ENCODE measurements around the gene AXIN1.
"Not testable (repeated sequence)": the region's sequence is repeated elsewhere in the genome, so short reads cannot be mapped to it uniquely, and the experiment has no call there.

Gene AXIN1

GRCh38 chr16:268141-269053 lies 84.1 kb downstream of the AXIN1 start:
- no peak for DNase-seq (ENCODE audit: low spot score)

GRCh38 chr16:267562-267961 lies 85.0 kb downstream of the AXIN1 start:
- not testable (repeated sequence) for DNase-seq (ENCODE audit: low spot score)

- no peak for DNase-seq (ENCODE audit: low spot score)
These were observed 86.0 kb downstream of the AXIN1 start for GRCh38 chr16:266258-267164.

DNA sequence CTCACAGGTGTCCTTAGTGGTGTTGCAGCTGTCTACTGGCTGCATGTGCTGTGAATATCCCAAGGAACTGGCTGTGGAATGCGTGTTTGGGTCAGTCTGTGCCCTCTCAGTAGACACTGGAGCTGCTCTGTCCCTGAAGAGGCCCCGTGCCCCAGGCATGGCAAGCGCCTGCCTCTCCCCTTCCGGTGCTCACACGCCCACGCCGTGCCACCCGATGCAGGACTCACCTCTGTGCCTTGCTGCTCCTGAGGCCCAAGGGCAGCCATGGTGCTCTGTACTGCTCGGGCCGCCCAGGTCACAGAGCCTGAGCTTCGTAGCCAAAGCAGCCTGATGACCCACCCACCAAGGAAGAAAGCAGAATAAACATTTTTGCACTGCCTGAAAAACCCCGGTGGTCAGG lies 86.8 kb downstream of the AXIN1 start:
- DNase-seq (ENCODE audit: low spot score), result no peak

- no peak for DNase-seq (ENCODE audit: low spot score)
These were observed 87.5 kb downstream of the AXIN1 start for GRCh38 chr16:265002-265529.

GRCh38 chr16:264440-264951 lies 88.0 kb downstream of the AXIN1 start:
- no peak for DNase-seq (ENCODE audit: low spot score)

DNA sequence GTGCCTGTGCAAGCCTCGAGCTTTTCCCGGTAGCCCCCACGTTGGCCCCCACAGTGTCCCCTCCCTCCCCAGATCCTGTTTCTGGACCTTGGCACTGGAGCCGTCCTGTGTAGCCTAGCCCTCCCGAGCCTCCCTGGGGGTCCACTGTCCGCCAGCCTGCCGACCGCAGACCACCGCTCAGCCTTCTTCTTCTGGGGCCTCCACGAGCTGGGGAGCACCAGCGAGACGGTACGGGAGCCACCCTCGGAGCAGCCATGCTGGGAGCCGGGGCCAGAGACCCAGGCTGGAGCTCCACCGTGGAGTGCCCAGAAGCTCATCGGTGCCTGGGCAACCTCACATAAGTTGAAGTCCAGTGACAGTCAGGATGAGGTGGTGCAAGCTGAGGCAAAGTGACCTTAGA lies 88.6 kb downstream of the AXIN1 start:
- DNase-seq (ENCODE audit: low spot score), result no peak

- DNase-seq (ENCODE audit: low spot score), result no peak
These were observed 89.2 kb downstream of the AXIN1 start for GRCh38 chr16:263182-263774.

- DNase-seq (ENCODE audit: low spot score), result no peak
These were observed 90.3 kb downstream of the AXIN1 start for GRCh38 chr16:262121-262745.

GRCh38 chr16:261031-261691 lies 91.4 kb downstream of the AXIN1 start:
- DNase-seq (ENCODE audit: low spot score), result no peak

GRCh38 chr16:260326-260725 lies 92.2 kb downstream of the AXIN1 start:
- DNase-seq (ENCODE audit: low spot score), result no peak

DNA sequence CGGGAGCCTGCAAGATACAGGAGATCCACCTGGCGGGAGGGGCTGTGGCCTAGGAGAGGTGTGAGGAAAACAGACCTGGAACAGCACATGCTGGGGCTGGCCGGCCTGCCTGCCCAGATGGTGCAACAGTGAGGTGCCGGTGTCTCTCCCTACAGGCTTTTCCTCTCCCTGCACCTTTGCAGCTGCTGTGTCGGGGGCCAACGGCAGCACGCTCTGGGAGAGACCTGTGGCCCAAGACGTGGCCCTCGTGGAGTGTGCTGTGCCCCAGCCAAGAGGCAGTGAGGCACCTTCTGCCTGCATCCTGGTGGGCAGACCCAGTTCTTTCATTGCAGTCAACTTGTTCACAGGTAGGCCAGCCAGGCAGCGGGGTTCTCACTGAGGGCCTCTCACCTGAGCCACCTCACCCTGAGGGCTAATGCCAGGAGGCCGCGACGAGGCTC lies 92.7 kb downstream of the AXIN1 start:
- no peak for DNase-seq (ENCODE audit: low spot score)

DNA sequence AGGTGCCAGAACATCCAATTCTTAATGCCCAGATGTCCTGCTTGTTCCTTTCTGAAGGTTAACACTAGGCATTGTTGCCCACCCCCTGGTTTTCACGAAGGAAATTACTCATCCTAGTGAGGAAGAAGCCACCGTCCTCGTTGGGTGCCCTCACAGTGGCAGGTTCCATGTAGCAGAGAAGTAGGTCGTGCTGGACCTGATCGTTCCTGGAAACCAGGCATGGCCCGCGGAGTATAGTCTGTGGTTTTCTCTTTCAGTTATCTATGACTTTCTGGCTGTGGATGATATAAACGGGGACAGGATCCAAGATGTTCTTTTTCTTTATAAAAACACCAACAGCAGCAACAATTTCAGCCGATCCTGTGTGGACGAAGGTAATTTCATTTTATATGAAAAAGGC lies 93.3 kb downstream of the AXIN1 start:
- DNase-seq (ENCODE audit: low spot score), result no peak

DNA sequence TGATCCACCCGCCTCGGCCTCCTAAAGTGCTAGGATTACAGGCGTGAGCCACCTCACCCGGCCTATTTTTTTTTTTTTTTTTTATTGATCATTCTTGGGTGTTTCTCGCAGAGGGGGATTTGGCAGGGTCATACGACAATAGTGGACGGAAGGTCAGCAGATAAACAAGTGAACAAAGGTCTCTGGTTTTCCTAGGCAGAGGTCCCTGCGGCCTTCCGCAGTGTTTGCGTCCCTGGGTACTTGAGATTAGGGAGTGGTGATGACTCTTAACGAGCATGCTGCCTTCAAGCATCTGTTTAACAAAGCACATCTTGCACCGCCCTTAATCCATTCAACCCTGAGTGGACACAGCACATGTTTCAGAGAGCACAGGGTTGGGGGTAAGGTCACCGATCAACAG lies 94.4 kb downstream of the AXIN1 start:
- not testable (repeated sequence) for DNase-seq (ENCODE audit: low spot score)

DNA sequence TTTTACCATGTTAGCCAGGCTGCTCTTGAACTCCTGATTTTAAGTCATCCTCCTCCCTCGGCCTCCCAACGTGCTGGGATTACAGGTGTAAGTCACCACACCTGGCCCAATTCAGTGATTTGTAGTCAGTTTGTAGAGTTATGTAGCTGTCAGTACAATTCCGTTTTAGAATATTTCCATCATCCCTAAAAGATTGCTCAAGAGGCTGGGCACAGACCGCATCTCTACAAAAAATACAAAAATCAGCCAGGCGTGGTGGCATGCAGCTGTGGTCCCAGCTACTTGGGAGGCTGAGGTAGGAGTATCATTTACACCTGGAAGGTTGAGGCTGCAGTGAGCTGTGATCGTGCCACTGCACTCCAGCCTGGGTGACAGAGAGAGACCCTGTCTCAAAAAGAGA lies 97.3 kb downstream of the AXIN1 start:
- no peak for DNase-seq (ENCODE audit: low spot score)

DNA sequence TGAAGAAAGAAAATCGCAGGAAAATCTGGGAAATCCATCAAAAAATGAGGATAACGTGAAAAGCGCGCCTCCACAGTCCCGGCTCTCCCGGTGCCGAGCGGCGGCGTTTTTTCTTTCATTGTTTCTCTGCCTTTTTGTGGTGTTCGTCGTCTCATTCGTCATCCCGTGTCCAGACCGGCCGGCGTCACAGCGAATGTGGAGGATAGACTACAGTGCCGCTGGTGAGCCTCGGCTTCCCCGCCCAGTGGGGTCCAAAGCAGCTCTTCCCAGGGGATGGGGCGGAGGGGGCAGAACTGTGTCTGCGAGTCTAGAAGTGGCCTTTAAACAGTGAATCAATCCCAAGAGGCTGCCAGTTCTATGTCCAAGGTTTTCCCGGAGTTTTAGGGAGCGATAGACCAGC lies 98.1 kb downstream of the AXIN1 start:
- no peak for DNase-seq (ENCODE audit: low spot score)

DNA sequence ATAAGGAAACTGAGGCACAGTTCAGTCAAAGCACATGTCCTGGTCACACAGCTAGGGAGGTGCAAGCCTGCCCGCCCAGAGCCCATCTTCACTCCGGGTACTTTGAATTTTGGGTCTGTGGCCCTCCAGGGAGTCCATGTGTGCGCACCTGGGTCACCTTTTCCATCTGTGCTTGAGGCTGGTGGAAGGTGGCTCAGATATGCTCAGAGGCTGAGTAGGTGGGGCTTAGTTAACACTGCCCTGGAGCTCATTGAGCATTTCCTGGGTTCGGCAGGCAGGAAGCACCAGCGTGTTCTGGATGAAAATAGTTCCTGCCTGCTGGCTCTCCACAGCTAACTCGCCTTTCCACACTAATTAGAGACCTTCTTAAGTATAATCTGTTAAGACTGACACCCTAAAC lies 98.7 kb downstream of the AXIN1 start:
- DNase-seq (ENCODE audit: low spot score), result no peak

GRCh38 chr16:252366-253337 lies 99.9 kb downstream of the AXIN1 start:
- DNase-seq (ENCODE audit: low spot score), result no peak

- no peak for DNase-seq (ENCODE audit: low spot score)
These were observed 103.1 kb downstream of the AXIN1 start for GRCh38 chr16:249431-249830.

All from SK-N-DZ (cell line).